Measurements from ENCODE around the gene RDH8.

DNA sequence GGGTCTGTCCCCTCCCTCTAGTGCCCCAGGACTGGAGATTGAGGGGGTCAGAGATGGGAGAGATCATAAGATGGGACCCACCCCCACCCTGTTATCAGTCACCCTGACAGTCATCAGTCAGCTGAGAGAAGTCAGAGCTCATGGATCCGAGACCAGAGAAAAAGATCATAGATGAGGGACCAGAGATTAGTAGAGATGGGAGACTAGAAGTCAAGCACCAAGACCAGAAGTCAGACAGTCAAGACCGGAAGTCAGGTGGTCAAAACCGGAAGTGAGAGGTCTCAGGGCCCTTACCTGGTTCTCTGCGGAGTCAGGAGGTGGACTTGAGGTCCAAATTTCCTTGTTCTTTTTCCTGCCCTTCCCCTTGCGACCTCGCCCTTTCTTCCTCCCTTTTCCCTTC, 10.0 kb upstream of the RDH8 start:
- TF ChIP-seq, protein P1, sequence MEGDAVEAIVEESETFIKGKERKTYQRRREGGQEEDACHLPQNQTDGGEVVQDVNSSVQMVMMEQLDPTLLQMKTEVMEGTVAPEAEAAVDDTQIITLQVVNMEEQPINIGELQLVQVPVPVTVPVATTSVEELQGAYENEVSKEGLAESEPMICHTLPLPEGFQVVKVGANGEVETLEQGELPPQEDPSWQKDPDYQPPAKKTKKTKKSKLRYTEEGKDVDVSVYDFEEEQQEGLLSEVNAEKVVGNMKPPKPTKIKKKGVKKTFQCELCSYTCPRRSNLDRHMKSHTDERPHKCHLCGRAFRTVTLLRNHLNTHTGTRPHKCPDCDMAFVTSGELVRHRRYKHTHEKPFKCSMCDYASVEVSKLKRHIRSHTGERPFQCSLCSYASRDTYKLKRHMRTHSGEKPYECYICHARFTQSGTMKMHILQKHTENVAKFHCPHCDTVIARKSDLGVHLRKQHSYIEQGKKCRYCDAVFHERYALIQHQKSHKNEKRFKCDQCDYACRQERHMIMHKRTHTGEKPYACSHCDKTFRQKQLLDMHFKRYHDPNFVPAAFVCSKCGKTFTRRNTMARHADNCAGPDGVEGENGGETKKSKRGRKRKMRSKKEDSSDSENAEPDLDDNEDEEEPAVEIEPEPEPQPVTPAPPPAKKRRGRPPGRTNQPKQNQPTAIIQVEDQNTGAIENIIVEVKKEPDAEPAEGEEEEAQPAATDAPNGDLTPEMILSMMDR (conservative IDR thresholded peaks at IDR 0.05; ENCODE audit: low read depth, low read length) = no peak
- TF ChIP-seq EZH2 (IDR thresholded peaks at IDR 0.05; ENCODE audit: borderline replicate concordance, low read depth, low read length, poor library complexity, severe bottlenecking) = no peak
